CD4-positive, alpha-beta T cell (primary cell): ENCODE results near the gene LYPLAL1. TPM values are rescaled to one million over a fixed set of nuclear protein-coding genes. Genes with fewer than 3 reads are reported as not detected.

Experiments used
- ATAC-seq: fragments of 200-7000 bp; cut with Tn5 transposase; one replicate; pipeline ENCODE4 v1.10.0; 2022; ENCODE audit warnings: mild to moderate bottlenecking; ENCODE audit not compliant: poor library complexity
- CTCF ChIA-PET: fragments of 350-600 bp; sonication (Branson Sonifier 250); formaldehyde crosslinking; loops from one replicate; lab custom pipeline; 2021; ENCODE audit warnings: antibody characterized with exemption, inconsistent platforms; lab: Charles Lee
- POLR2A ChIA-PET: fragments of 350-600 bp; sonication (Branson Sonifier 250); formaldehyde crosslinking; loops from one replicate; lab custom pipeline; 2021; ENCODE audit warnings: antibody characterized with exemption, inconsistent platforms; lab: Charles Lee
- DNase-seq, 14 experiments: peaks; one replicate each; pipeline ENCODE4 v3.0.0-alpha.2; 2013 to 2020; ENCODE audit warnings: mixed read lengths in 2 of 14
- H3K27ac ChIP-seq, 2 donors: one replicate each; pipeline versions ENCODE4 v1.5.1 to v1.7.0; 2013; ENCODE audit warnings: low read length in 2 of 2, low read depth in 1 of 2, mild to moderate bottlenecking in 1 of 2
- H3K27me3 ChIP-seq, 2 experiments: 1 replicate in 1 of 2; 2 replicates in 1 of 2; pipeline versions ENCODE4 v1.6.1 to v1.7.0; 2013; ENCODE audit warnings: low read length in 2 of 2, control low read depth in 1 of 2, mild to moderate bottlenecking in 1 of 2, moderate library complexity in 1 of 2; ENCODE audit not compliant: insufficient read depth in 2 of 2, control insufficient read depth in 1 of 2
- H3K36me3 ChIP-seq: one replicate; pipeline ENCODE4 v1.6.1; 2013; ENCODE audit warnings: low read length, control low read depth; ENCODE audit not compliant: insufficient read depth
- H3K4me1 ChIP-seq: one replicate; pipeline ENCODE4 v1.6.1; 2013; ENCODE audit warnings: low read length, control low read depth; ENCODE audit not compliant: insufficient read depth
- H3K4me3 ChIP-seq: one replicate; pipeline ENCODE4 v1.5.1; 2013; ENCODE audit warnings: mild to moderate bottlenecking, low read length, moderate library complexity
- H3K9me3 ChIP-seq, 2 experiments: 1 replicate in 1 of 2; 2 replicates in 1 of 2; pipeline versions ENCODE4 v1.6.1 to v1.7.0; 2013; ENCODE audit warnings: low read length in 2 of 2, mild to moderate bottlenecking in 2 of 2, control low read depth in 1 of 2, moderate library complexity in 1 of 2; ENCODE audit not compliant: control insufficient read depth in 1 of 2, insufficient read depth in 1 of 2
- H3K27ac Mint-ChIP-seq: one replicate; pipeline ENCODE4 v1.8.0; 2020; ENCODE audit warnings: mixed read lengths
- H3K27me3 Mint-ChIP-seq: one replicate; pipeline ENCODE4 v1.8.0; 2021; ENCODE audit warnings: mixed read lengths
- H3K36me3 Mint-ChIP-seq: one replicate; pipeline ENCODE4 v1.8.0; 2021; ENCODE audit warnings: low read depth, mixed read lengths
- H3K4me1 Mint-ChIP-seq: one replicate; pipeline ENCODE4 v1.8.0; 2021; ENCODE audit warnings: low read depth, mixed read lengths
- H3K4me3 Mint-ChIP-seq: one replicate; pipeline ENCODE4 v1.8.0; 2020; ENCODE audit warnings: mild to moderate bottlenecking, mixed read lengths
- H3K9me3 Mint-ChIP-seq: one replicate; pipeline ENCODE4 v1.8.0; 2020; ENCODE audit warnings: mixed read lengths
- intact Hi-C, 2 experiments: fragments of 100-400 bp; cut with DNase I in 1 of 2; cut with micrococcal nuclease in 1 of 2; formaldehyde crosslinking; loops; one replicate each; pipeline versions ENCODE4 v1.15.1 to v1.9.0; 2023 to 2025; cut with DNase I, micrococcal nuclease
- total RNA-seq, 174 experiments: library from RNA in 2 of 174; stranded (reverse) in 2 of 174; gene quantifications; one replicate each; pipeline ENCODE4 v1.2.3 and lab custom pipeline; 2021 to 2026
- TF ChIP-seq, protein P1 (sequence below): fragments of 200-600 bp; IDR thresholded peaks from one replicate; pipeline ENCODE4 v1.8.0; 2022; ENCODE audit warnings: antibody characterized with exemption, mild to moderate bottlenecking

LYPLAL1 gene
- total RNA-seq, 2 experiments from 2014 or later = 8.2 to 10.0 TPM

DNA sequence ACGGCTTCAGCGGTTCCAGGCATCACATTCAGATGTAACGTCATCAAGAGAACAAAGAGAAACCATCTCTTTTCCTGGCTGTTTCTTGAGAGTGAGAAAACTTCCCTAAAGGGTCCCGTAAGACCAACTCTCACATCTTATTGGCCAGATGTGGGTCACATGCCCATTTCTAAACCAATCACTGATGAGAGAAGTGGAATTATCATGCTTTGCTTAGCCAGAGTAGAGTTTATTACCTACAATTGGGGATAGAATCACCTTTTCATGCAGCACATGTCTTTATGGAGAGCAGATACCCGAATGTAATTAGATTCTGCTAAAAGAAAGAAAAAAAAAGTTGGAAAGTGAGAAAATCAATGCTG is 54.4 kb downstream of the LYPLAL1 start:
- ATAC-seq (no peak), DNase-seq (no peak)
- H3K4me3 Mint-ChIP-seq = no peak overlapping the region
- Histone ChIP-seq H3K9me3 (no peaks in the 10 kb centered on the region), H3K27me3 (no peaks in the 10 kb centered on the region), H3K27ac (no peak overlapping the region), H3K4me3 (no peak overlapping the region), H3K36me3 (no peaks in the 10 kb centered on the region), H3K4me1 (no peaks in the 10 kb centered on the region)
- intact Hi-C loops = no loop called here
- POLR2A ChIA-PET = no interaction called here
- TF ChIP-seq, protein P1, sequence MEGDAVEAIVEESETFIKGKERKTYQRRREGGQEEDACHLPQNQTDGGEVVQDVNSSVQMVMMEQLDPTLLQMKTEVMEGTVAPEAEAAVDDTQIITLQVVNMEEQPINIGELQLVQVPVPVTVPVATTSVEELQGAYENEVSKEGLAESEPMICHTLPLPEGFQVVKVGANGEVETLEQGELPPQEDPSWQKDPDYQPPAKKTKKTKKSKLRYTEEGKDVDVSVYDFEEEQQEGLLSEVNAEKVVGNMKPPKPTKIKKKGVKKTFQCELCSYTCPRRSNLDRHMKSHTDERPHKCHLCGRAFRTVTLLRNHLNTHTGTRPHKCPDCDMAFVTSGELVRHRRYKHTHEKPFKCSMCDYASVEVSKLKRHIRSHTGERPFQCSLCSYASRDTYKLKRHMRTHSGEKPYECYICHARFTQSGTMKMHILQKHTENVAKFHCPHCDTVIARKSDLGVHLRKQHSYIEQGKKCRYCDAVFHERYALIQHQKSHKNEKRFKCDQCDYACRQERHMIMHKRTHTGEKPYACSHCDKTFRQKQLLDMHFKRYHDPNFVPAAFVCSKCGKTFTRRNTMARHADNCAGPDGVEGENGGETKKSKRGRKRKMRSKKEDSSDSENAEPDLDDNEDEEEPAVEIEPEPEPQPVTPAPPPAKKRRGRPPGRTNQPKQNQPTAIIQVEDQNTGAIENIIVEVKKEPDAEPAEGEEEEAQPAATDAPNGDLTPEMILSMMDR = no peak
- H3K4me1 Mint-ChIP-seq = no peaks in the 10 kb centered on the region
- no peaks in the 10 kb centered on the region for H3K9me3 Mint-ChIP-seq
- H3K36me3 Mint-ChIP-seq = peaks cover 5% of the 10 kb centered on the region
- CTCF ChIA-PET = no interaction called here
- no peaks in the 10 kb centered on the region for H3K27me3 Mint-ChIP-seq
- no peak overlapping the region for H3K27ac Mint-ChIP-seq

DNA sequence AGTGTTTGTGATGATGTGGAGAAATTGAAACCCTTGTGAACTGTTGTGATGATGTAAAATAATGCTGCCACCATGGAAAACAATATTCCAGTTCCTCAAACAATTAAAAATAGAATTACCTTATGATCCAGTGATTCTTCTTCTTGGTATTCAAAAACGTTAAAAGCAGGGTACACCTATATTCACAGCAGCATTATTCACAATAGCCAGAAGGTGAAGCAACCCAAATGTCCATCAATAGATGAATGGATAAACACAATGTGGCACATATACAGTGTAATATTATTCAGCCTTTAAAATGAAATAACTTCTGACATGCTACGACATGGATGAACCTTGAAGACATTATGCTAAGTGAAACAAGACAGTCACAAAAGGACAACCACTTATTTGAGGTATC is 59.2 kb downstream of the LYPLAL1 start:
- Mint-ChIP-seq H3K9me3 (no peaks in the 10 kb centered on the region), H3K4me1 (no peaks in the 10 kb centered on the region), H3K27ac (no peak overlapping the region), H3K27me3 (no peaks in the 10 kb centered on the region), H3K36me3 (peaks cover 5% of the 10 kb centered on the region), H3K4me3 (no peak overlapping the region)
- intact Hi-C loops = no loop called here
- Histone ChIP-seq H3K27me3 (no peaks in the 10 kb centered on the region), H3K9me3 (no peaks in the 10 kb centered on the region), H3K36me3 (no peaks in the 10 kb centered on the region), H3K27ac (no peak overlapping the region), H3K4me1 (no peaks in the 10 kb centered on the region), H3K4me3 (no peak overlapping the region)
- TF ChIP-seq, protein P1 = no peak
- ChIA-PET POLR2A (no interaction called here), CTCF (no interaction called here)
- ATAC-seq = no peak
- DNase-seq = no peak

DNA sequence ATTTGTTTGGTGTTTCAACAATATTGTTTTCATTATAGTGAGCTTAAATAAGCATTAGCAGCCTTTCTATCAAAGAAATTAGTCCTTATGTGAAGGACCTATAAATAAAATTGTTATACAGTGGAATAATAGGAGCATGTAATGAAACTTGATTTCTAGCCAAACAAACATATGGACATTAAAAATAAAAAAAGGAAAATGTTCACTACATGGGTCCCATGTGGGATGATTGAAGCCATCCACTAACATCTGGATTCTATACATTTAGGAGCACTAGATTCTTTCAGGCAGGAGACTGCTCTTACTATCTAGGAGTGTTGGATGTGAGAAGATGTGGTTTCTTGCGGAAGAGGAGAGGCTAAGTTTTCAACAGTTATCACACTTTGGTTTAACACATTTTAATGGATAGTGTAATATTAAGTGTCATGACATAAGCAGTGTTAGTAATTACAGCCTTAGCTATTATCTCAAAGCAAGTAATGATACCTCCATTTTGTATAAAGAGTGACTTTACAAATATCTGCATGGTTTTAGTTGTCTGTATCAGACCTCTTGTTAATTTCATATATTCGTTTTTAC is 62.3 kb downstream of the LYPLAL1 start:
- no peaks in the 10 kb centered on the region for H3K27me3 ChIP-seq
- Mint-ChIP-seq H3K36me3 (no peaks in the 10 kb centered on the region), H3K9me3 (no peaks in the 10 kb centered on the region), H3K4me3 (no peak overlapping the region), H3K27ac (no peak overlapping the region), H3K4me1 (no peaks in the 10 kb centered on the region), H3K27me3 (no peaks in the 10 kb centered on the region)
- H3K4me3 ChIP-seq = no peak overlapping the region
- TF ChIP-seq, protein P1 = no peak
- H3K9me3 ChIP-seq = no peaks in the 10 kb centered on the region
- ATAC-seq (no peak), DNase-seq (peak in 1 of 14 experiments; percentile 46)
- ChIA-PET POLR2A (no interaction called here), CTCF (no interaction called here)
- H3K27ac ChIP-seq = no peak overlapping the region
- no peaks in the 10 kb centered on the region for H3K36me3 ChIP-seq
- intact Hi-C loops = no loop called here
- H3K4me1 ChIP-seq = no peaks in the 10 kb centered on the region
